ENCODE measurements around the gene ATP2B2.

ATP2B2 gene

GRCh38 chr3:10442151-10442795 lies 63.1 kb downstream of the ATP2B2 start:
- TF ChIP-seq, protein P1, sequence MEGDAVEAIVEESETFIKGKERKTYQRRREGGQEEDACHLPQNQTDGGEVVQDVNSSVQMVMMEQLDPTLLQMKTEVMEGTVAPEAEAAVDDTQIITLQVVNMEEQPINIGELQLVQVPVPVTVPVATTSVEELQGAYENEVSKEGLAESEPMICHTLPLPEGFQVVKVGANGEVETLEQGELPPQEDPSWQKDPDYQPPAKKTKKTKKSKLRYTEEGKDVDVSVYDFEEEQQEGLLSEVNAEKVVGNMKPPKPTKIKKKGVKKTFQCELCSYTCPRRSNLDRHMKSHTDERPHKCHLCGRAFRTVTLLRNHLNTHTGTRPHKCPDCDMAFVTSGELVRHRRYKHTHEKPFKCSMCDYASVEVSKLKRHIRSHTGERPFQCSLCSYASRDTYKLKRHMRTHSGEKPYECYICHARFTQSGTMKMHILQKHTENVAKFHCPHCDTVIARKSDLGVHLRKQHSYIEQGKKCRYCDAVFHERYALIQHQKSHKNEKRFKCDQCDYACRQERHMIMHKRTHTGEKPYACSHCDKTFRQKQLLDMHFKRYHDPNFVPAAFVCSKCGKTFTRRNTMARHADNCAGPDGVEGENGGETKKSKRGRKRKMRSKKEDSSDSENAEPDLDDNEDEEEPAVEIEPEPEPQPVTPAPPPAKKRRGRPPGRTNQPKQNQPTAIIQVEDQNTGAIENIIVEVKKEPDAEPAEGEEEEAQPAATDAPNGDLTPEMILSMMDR (IDR thresholded peaks at IDR 0.05; ENCODE audit: low read depth, low read length), result no peak
- TF ChIP-seq EZH2phosphoT487 (IDR thresholded peaks at IDR 0.05; ENCODE audit: low read depth), result no peak
- Histone ChIP-seq H3K9ac (ENCODE audit: low read length) (no peak overlapping the region), H2AFZ (ENCODE audit: low read depth, low read length) (no peak overlapping the region), H3K79me2 (ENCODE audit: low read length) (no peaks in the 10 kb centered on the region), H3K36me3 (replicated peaks; ENCODE audit: low read depth, low read length) (no peaks in the 10 kb centered on the region), H3K4me3 (ENCODE audit: low read length) (no peak overlapping the region), H3K4me2 (ENCODE audit: low read length) (no peak overlapping the region), H3K9me3 (ENCODE audit: insufficient read depth, low read length) (no peaks in the 10 kb centered on the region), H3K27me3 (ENCODE audit: low read depth, low read length) (peaks cover 27% of the 10 kb centered on the region), H3K27ac (ENCODE audit: low read length) (no peak overlapping the region), H4K20me1 (ENCODE audit: insufficient read depth, low read length) (no peaks in the 10 kb centered on the region), H3K4me1 (ENCODE audit: low read length) (peaks cover 6% of the 10 kb centered on the region; the same call in 1 of the 2 replicates)

GRCh38 chr3:10440684-10441083 lies 64.7 kb downstream of the ATP2B2 start:
- no peak overlapping the region for H2AFZ ChIP-seq (ENCODE audit: low read depth, low read length)
- H3K27me3 ChIP-seq (ENCODE audit: low read depth, low read length), result peaks cover 14% of the 10 kb centered on the region
- H4K20me1 ChIP-seq (ENCODE audit: insufficient read depth, low read length), result no peaks in the 10 kb centered on the region
- H3K79me2 ChIP-seq (ENCODE audit: low read length), result no peaks in the 10 kb centered on the region
- no peak overlapping the region for H3K27ac ChIP-seq (ENCODE audit: low read length)
- peaks cover 6% of the 10 kb centered on the region; the same call in 1 of the 2 replicates for H3K4me1 ChIP-seq (ENCODE audit: low read length)
- no peak overlapping the region for H3K4me2 ChIP-seq (ENCODE audit: low read length)
- no peak overlapping the region for H3K9ac ChIP-seq (ENCODE audit: low read length)
- H3K9me3 ChIP-seq (ENCODE audit: insufficient read depth, low read length), result no peaks in the 10 kb centered on the region
- TF ChIP-seq EZH2phosphoT487 (IDR thresholded peaks at IDR 0.05; ENCODE audit: low read depth), result no peak
- TF ChIP-seq, protein P1 (IDR thresholded peaks at IDR 0.05; ENCODE audit: low read depth, low read length), result no peak
- no peaks in the 10 kb centered on the region for H3K36me3 ChIP-seq (replicated peaks; ENCODE audit: low read depth, low read length)
- no peak overlapping the region for H3K4me3 ChIP-seq (ENCODE audit: low read length)

- Histone ChIP-seq H3K79me2 (ENCODE audit: low read length) (no peaks in the 10 kb centered on the region), H3K9ac (ENCODE audit: low read length) (no peak overlapping the region), H3K27ac (ENCODE audit: low read length) (no peak overlapping the region), H2AFZ (ENCODE audit: low read depth, low read length) (no peak overlapping the region), H3K4me1 (ENCODE audit: low read length) (peaks cover 6% of the 10 kb centered on the region; the same call in 1 of the 2 replicates), H3K4me3 (ENCODE audit: low read length) (no peak overlapping the region), H3K27me3 (ENCODE audit: low read depth, low read length) (no peaks in the 10 kb centered on the region), H3K9me3 (ENCODE audit: insufficient read depth, low read length) (no peaks in the 10 kb centered on the region), H4K20me1 (ENCODE audit: insufficient read depth, low read length) (no peaks in the 10 kb centered on the region), H3K36me3 (replicated peaks; ENCODE audit: low read depth, low read length) (no peaks in the 10 kb centered on the region), H3K4me2 (ENCODE audit: low read length) (no peak overlapping the region)
- TF ChIP-seq, protein P1 (IDR thresholded peaks at IDR 0.05; ENCODE audit: low read depth, low read length), result no peak
- TF ChIP-seq EZH2phosphoT487 (IDR thresholded peaks at IDR 0.05; ENCODE audit: low read depth), result no peak
These were observed 66.3 kb downstream of the ATP2B2 start for GRCh38 chr3:10438902-10439610.
